GM21526 (cell line): ENCODE measurements around the gene AGBL4.

Experiments used
- ATAC-seq: cut with Tn5 transposase; IDR thresholded peaks from one replicate; pipeline ENCODE4 v1.9.1; 2021; ENCODE audit warnings: moderate library complexity; ENCODE audit not compliant: unreplicated experiment, low FRiP score

AGBL4 gene

DNA sequence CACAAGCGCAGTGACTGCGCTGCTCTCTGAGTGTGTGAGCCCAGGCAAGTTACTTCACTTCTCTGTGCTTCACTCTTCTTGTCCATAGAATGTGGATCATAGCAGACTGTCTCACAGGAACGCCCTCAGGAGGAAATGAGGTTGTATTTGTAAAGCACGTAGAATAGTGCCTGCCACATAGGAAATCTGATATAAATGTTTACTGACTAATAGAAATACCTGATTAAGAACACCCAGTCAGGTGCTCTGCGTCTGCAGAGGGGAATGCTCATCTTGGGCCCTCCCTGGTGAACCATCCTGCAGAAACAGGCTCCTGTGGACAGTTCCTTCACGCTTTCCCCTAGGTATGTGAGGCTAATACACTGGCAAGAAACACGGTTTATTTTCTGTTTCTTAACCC is 1347.4 kb downstream of the AGBL4 start:
- ATAC-seq = no peak

DNA sequence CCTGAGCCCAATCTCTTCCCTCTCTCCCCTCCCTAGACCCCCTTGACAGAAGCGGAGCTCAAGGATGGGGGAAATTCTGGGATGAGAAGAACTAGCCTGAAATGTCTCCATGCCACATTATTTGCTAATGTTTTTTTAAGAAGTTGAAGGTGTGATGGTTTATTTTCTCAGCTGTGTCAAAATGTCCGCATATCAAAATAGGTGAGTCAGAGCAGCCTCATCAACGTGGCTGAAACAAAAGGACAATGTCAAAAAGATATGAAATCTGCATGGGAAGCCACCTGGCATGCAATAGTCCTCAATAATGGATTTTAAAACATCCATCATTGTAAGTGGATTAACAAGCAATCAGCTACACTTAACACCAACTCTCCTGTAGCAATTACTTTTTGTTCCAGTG is 1348.5 kb downstream of the AGBL4 start:
- no peak for ATAC-seq

DNA sequence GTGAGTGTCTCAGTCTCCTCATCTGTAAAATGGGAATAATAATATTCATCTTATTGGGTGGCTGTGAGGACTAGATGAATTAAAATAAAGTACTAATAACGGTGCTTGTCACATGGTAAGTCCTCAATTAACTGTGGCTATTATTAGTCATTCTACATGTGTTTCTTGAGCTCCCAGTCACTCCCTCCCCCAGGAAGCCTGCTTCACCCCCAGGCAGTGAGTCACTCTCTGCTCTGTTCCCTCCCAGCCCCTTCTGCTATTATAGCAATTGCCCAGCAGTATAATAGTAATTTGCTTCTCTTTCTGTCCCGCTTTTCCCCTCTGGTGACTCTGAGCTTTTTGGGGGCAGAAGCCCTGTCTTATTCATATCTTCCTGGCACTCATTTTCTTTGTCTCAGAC is 1349.1 kb downstream of the AGBL4 start:
- no peak for ATAC-seq

DNA sequence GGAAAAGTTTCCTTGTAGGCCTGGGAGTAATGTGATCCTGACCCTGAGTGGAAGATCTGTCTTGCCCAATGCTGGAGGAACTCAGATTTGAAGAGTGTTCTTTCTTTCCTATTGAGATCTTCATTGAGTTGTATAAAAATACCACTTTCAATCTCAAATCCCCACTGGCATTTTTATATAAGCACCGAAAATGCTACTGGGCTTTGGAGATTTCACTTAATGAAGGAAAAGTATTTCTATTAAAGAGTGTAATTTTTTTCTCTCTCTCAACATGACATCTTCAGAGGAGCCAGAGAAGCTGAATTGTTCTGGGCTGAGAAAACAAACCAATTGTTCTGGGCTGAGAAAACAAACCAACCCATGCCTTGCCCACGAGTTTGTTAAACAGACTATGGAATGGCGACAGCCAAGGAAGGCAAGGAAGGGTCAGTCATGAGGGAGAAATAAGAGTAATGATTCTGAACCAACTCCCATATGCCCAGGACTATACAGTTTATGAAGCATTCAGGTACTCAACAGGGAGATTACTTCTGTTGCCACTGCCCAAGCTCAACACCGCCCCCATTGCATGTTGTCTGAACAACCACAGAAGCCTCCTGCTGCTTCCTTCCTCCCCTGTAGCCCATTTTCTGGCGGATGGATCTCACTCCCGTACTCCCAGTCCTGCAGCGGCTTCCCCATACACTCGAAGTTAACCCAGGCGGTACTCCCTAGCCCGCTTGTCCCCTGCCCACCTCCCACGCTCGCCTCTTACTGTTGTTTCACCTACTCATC is 1350.2 kb downstream of the AGBL4 start:
- no peak for ATAC-seq

DNA sequence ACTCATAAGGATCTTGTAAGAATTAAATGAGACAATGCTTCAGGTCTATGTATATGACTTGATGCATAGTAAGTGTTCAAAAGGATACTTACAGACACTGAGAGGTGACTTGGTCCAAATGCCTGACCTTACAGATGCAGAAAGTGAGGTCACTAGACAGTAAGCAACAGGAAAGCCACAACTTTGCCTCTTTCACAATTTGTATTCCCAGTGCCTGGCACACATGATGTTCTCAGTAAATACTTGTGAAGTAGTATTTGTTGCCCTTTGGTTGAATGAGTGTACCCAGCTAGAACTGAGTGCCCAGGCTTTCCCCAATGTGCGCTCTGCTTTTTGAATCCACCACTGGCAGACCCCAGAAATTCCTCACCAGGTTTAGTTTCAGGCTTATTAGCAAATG is 1352.2 kb downstream of the AGBL4 start:
- ATAC-seq = no peak

DNA sequence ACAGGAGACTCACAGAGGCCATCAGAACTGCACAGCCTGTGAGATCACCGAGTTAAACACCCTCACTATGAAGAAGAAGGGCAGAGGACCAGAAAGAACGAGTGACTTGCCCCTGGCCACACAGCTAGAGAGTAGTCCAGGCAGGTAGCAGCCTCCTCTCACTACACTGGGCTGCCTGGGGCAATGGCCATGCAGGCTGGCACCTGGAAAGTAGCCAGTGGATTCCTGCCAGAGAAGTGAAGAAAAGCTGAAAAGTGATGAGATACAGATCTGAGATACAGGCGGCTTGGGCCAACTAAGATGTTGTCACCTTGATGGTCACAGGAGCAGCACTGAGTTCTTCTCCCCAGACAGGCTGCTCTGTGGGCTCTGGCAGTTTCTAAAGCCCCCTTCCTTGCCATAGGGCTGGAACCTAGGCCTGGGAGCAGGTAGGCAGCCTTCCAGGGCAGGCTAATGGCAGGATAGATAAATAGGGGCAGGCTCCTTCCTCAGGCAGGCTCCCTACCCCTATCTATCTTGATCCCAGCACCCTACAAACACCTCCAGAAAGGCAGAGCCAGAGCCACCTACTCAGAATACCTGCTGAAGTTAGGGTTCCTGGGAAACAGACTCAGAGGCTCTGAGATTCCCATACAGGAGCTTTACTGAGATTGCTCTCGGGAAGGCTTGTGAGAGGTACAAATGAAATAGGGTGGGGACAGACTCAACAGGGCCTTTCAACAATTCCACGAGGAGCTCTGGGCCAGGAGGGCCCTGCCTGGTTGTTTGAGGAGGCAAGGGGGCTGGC is 1353.3 kb downstream of the AGBL4 start:
- ATAC-seq = no peak

DNA sequence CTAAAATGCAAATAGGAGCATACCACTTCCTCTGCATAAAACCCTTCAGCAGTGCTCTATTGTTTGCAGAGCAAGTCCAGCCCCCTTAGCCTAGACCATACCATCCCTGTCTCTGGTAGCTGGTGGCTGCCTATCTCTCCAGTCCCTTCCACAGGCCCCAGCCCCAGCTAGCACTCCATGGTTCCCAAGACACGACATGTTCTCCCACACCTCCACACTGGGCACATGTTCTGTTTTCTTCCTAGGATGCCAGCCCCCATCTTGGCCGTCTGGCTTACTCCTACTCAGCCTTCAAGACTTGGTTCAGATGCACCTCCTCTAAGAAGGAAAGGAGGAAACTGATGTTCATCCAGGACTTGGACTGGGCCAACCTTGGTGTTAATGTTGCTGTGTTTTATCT is 1355.4 kb downstream of the AGBL4 start:
- no peak for ATAC-seq

DNA sequence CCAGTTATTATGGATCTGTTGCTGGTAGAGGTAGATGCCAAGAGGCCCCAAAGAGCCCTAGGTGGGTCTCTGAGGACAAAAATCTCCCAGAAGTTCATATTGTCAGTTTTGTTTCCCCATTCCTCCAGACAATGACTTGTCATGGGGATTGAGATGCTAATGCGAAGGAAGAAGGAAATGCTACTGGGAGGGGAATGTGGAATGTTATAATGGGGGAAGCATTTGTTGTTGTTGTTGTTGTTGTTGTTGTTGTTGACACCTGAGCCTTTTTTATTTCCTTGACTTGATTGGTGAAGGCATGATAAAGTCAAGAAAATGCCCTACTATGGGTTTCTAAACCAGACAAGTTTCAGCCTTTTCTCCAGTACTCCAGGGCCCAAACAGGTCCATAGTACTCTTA is 1356.0 kb downstream of the AGBL4 start:
- no peak for ATAC-seq

DNA sequence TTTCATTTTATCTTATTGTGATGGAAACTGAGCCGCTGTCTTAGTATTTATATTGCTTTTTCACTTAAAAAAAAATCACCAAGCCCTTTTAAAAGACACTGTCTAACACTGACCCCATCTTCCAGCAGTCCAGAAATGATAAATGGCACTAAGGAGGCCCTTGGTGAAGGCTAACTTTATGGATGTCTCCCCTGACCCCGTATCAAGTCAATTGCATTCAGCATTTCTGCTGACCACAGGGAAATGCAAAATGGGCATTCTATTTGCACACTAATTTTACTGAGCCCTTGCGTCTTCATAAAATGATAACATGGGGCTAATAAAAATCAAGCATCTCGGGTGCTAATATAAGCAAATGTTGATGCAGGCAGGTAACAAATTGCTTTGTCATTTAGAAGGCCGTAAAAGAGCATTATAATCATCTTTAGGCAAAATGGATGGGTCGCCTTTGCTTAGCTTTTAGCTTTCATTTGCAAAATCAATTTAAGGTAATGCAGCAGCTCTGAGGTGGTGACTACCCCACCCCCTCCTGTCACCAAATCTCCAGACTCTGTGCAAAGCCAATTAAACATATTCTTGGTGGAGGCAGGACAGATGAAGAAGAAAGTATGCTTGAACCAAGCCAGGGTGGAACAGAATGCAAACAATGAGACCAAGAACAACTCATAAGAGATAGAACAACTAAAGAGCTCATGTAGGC is 1357.9 kb downstream of the AGBL4 start:
- no peak for ATAC-seq

DNA sequence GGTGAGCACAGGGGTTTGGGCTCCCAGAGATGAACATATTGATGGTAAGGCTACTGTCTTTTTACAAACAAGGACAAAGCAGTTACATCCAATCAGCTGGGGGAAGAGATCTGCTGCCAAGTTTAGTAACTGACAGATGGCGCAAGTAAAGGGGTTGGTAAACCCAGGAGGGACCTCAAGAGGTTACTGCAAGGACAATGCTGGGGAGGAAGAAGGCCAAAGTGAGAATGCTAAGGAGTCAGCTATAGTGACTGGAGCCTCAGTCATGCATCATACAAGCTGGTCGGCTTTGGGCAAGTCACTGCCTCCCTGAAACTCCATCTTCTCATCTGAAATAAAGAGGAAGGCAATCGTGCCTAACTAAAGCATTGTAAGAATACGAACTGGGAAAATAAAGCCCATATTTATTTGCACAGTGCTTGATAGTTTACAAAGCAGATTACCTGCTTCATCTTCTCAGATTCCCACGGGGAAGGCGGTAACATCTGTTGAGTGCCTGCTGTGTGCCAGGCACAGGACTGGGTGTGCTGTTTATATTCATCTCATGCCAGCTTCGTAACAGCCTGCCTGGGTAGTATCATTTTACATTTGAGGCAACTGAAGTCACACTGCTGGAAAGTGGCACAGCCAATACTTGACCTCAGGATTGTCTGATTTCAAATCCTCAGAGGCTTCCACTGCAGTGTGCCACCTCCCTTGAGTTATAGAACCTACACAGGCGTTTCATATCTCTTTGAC is 1361.9 kb downstream of the AGBL4 start:
- ATAC-seq = no peak

DNA sequence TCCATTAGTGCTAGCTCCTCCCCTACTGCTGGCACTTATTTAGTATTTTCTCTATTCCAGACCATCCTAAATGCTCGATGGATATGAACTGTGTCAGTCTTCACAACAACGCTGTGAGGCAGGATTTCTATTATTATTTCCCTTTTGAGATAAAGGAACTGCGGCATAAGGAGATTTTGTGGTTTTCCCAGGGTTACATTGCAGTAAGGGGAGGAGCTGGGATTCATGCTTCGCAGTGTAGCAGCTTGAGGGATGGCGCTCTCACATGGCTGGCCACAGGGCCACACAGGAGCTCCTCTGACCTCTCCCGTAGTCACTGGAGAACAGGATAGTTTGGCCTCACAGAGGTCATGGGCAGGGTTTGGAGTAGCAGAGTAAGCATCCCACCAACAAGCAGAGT is 1364.0 kb downstream of the AGBL4 start:
- no peak for ATAC-seq

DNA sequence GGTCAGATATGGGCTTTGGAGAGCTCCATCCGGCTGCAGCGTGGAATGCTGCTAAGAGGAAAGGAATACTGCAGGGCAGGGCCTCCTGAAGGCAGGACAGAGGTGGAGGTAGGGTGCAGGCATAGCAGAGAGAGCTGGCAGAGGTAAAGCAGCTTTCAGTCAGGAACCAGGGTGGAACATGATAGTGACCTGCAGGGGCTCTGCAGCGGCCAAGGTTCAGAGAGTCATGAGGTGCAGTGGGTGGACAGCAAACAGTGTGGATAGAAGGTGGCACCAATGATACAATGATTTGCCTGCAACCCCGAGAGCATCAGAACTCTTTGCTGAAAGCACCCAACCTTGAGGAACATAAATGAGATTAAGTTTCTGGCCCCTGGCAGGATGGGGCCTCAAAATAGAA is 1366.3 kb downstream of the AGBL4 start:
- ATAC-seq = no peak

DNA sequence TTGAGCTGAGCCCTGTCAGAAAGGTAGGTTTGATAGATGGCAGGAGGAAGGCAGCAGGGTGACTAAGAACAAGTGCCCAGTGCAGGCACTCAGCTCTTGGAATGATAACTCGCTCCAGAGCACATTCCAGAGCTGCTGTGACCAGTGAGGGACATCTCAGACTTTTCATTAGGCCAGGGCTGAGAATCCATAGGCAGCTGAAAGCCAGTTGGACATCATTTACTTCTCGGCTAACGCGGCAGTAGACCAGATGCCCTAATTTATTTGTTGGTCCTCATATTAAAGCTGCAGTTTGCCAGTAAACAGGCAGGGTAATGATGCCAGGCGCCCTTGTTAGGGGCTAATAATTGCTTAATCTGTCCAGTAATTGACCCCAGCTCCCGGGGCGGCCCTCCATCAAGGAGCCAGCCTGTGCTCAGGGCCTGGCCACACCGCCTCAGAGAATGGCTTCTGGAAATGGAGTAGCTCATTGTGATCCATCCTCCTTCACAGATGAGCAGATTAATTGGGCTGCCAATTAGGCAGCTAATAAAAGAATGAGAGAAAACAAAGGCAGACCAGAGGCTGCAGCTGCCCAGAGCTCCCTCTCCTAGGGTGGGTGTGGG is 1369.0 kb downstream of the AGBL4 start:
- ATAC-seq = no peak

DNA sequence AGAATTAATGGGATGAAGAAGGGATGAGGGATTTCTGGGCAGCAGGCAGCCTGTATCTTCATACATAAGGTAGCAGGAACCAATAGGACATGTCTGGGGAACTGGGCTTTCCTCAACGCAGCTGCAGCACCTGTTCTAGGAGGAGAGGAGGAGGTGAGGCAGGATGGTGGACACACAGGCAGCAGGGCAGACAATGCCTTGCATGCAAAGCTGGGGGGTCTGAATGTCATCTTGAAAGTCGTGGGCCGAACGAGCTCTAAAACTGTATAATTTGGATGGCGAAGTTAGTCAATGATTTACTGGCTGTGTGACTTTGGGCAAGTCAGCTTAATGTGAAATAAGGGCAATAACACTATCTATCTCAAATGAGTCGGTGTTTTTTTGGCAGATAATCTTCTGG is 1371.4 kb downstream of the AGBL4 start:
- no peak for ATAC-seq

DNA sequence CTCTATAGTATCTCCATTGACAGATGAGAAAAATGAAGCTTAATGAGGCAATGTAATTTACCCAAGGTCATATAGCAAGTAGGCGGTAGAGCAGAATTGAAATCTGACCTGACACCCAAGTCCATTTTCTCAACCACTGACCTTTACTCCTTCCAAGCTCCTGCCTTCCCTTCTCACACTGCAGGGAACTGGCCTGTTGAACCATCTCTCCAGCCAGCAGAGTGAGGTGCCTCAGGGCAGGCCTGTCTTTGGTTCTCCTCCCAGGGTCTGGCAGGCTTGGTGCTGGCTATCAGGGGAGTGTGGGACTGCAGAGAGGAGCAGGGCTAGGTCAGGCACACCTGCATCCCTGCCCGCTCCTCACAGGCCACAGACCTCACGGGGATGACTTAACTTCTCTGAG is 1373.9 kb downstream of the AGBL4 start:
- no peak for ATAC-seq

DNA sequence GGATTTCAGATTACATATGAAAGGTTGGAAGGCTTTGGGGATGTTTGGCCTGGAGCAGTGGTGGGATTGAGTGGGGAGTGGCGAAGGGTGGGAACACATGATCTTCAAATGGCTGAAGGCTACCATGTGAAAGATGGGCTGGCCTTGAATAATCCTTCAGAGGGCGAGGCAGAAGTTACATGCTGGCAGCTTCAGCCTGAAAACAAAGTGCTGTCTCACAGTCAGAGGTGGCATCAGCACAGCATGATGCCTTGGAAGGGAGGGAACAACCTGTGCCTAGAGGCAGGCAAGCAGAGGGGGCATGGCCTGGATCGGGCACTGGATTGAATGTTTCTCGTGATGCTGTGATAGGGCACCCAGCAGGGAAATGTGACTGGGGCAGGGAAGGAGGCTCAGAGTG is 1377.9 kb downstream of the AGBL4 start:
- no peak for ATAC-seq

DNA sequence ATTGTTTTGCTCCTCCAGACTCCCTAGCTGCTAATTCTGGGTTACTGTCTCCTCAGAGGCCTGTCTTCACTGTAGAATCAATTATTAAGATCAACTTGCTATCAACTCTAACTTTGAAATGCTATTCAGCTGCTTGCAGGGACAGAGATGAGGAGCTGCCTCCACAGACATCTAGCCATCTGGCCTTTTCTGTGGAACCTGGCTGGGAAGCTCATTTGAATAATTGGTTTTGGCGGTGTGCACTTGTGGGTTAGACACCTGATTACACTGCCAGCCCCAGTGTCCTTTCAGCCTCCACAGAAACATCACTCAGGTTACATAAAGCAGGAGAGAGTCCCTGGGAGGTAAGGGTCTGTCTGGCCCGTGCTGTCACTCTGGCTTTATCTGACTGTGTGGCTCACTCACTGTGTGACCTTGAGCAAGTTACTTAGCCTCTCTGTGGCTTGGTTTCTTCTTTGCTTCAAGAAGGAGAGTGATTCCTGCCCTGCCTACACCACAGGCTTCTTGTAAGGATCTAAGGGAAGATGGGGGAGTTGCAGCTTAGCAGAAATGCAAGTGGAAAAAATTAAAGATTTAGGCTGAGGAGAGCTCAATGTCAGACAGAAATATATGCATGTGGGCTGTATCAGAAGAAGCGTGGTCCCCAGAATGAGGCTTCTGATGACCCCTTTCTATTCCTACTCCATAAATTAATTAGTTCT is 1378.7 kb downstream of the AGBL4 start:
- no peak for ATAC-seq

DNA sequence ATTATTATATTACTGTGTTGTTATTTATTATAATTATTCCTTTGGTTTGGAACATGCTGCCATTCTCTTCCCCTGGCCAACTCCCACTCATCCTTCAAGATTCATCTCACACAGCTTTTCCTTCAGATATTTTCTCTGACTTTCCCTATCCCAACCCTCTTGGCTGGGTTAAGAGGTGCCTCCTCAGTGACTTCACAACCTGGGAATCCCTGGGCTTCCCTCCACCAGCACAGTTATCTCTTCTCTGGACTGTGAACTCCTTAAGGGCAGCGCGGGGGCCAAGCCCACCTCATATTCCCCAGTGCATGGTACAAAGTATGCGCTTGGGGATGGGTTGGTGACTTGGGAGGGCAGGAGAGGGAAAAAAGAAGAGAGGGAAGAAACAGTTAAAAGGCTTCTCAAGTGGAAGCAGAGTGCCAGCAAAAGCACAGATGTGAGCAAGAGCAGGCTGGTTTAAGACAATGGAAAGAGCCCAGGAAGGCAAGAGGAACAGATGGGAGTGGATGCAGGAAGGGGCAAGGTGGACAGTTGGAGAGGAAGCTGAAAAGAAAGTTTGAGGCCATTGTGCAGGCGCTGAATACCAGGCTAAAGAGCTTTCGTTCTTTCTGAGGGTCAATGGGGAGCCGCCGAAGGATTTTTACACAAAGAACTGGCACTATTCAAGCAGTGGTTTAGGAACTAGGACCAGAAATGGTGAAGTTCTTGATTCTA is 1379.4 kb downstream of the AGBL4 start:
- no peak for ATAC-seq

DNA sequence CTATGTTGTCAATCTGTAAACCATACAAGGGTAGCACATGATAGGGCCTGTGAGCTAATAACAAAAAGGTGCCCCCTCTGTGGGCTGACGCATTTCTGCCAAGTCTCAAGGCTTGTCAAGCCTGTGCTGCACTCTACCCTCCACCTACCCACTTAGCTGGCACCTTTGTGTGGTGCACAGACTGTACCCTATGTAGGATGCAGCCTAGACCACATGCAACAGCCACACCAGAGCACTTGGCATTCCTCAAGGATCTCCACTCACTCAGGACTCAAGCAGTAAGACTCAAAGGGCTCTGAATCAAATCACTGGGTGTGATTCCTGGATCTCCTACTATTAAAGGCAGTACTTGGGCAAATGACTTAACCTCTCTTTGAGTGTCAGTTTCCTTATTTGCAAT is 1380.6 kb downstream of the AGBL4 start:
- ATAC-seq = no peak
